RWPE2 (cell line): ENCODE results near the gene CDK3.
"Not testable (repeated sequence)": the region's sequence is repeated elsewhere in the genome, so short reads cannot be mapped to it uniquely, and the experiment has no call there.

Experiments
- ATAC-seq: fragments of 200-7000 bp; cut with Tn5 transposase; 3 replicates; pipeline ENCODE4 v1.9.1; 2021; ENCODE audit warnings: low read depth
- DNase-seq: peaks from one replicate; pipeline ENCODE4 v3.0.0-alpha.2; 2020; ENCODE audit warnings: low spot score
- H3K27ac ChIP-seq: fragments of 450-650 bp; 2 replicates; pipeline ENCODE4 v1.5.1; 2017; ENCODE audit warnings: mild to moderate bottlenecking; ENCODE audit not compliant: poor library complexity, severe bottlenecking
- H3K27me3 ChIP-seq: fragments of 250-450 bp; sonication (Bioruptor Pico); 2 replicates; pipeline ENCODE4 v1.5.1; 2021; ENCODE audit warnings: mild to moderate bottlenecking, moderate library complexity; ENCODE audit not compliant: insufficient read depth, poor library complexity, severe bottlenecking
- H3K36me3 ChIP-seq: fragments of 250-450 bp; sonication (Bioruptor Pico); 2 replicates; pipeline ENCODE4 v1.5.1; 2020; ENCODE audit warnings: low read depth, mild to moderate bottlenecking, moderate library complexity
- H3K4me1 ChIP-seq: fragments of 250-450 bp; sonication (Bioruptor Pico); 2 replicates; pipeline ENCODE4 v1.5.1; 2021; ENCODE audit warnings: mild to moderate bottlenecking, moderate library complexity; ENCODE audit not compliant: insufficient read depth, poor library complexity, severe bottlenecking
- H3K4me3 ChIP-seq: fragments of 250-450 bp; sonication (Bioruptor Pico); 2 replicates; pipeline ENCODE4 v1.5.1; 2021; ENCODE audit warnings: mild to moderate bottlenecking, moderate library complexity; ENCODE audit not compliant: severe bottlenecking
- H3K9me3 ChIP-seq: fragments of 250-450 bp; sonication (Bioruptor Pico); 2 replicates; pipeline ENCODE4 v1.5.1; 2021; ENCODE audit warnings: mild to moderate bottlenecking, moderate library complexity; ENCODE audit not compliant: severe bottlenecking
- CTCF ChIP-seq: fragments of 450-650 bp; IDR thresholded peaks from one replicate; pipeline ENCODE4 v1.5.1; 2017; ENCODE audit warnings: mild to moderate bottlenecking, moderate library complexity; ENCODE audit not compliant: poor library complexity, severe bottlenecking

CDK3 gene

GRCh38 chr17:76040376-76040775, 39.7 kb downstream of the CDK3 start:
- DNase-seq (no peak), ATAC-seq (no peak)
- no peak for TF ChIP-seq CTCF
- peaks cover 68% of the 10 kb centered on the region for H3K36me3 ChIP-seq
- no peak overlapping the region for H3K4me3 ChIP-seq
- H3K4me1 ChIP-seq, result no peaks in the 10 kb centered on the region
- no peaks in the 10 kb centered on the region for H3K27me3 ChIP-seq
- H3K9me3 ChIP-seq, result no peaks in the 10 kb centered on the region
- H3K27ac ChIP-seq, result no peak overlapping the region

- not testable (repeated sequence) for H3K9me3 ChIP-seq, DNase-seq, H3K27me3 ChIP-seq, ATAC-seq, H3K4me3 ChIP-seq, H3K27ac ChIP-seq, H3K4me1 ChIP-seq
- H3K36me3 ChIP-seq, result peaks cover 92% of the 10 kb centered on the region
These were observed 42.2 kb downstream of the CDK3 start for GRCh38 chr17:76042868-76043267.

- ATAC-seq, H3K4me1 ChIP-seq, H3K9me3 ChIP-seq, H3K27me3 ChIP-seq, H3K27ac ChIP-seq, H3K4me3 ChIP-seq, DNase-seq: not testable (repeated sequence)
- peaks cover 97% of the 10 kb centered on the region for H3K36me3 ChIP-seq
These were observed 43.9 kb downstream of the CDK3 start for GRCh38 chr17:76044475-76045007.

GRCh38 chr17:76046064-76046463, 45.4 kb downstream of the CDK3 start:
- H3K36me3 ChIP-seq, result peaks cover 97% of the 10 kb centered on the region
- no peaks in the 10 kb centered on the region for H3K9me3 ChIP-seq
- no peaks in the 10 kb centered on the region for H3K4me1 ChIP-seq
- H3K4me3 ChIP-seq, result no peak overlapping the region
- H3K27ac ChIP-seq, result no peak overlapping the region
- ATAC-seq, result no peak; the same call in 2 of the 3 replicates
- no peak for TF ChIP-seq CTCF
- no peak for DNase-seq
- H3K27me3 ChIP-seq, result no peaks in the 10 kb centered on the region

- Histone ChIP-seq H3K4me3 (no peak overlapping the region), H3K27ac (no peak overlapping the region)
These were observed 47.5 kb downstream of the CDK3 start for GRCh38 chr17:76048025-76048605.

More at GRCh38 chr17:76048025-76048605, 47.5 kb downstream of the CDK3 start:
- Histone ChIP-seq H3K4me1 (no peaks in the 10 kb centered on the region), H3K36me3 (peaks cover 92% of the 10 kb centered on the region), H3K9me3 (no peaks in the 10 kb centered on the region), H3K27me3 (no peaks in the 10 kb centered on the region)
- DNase-seq, result no peak
- TF ChIP-seq CTCF, result no peak
- ATAC-seq, result no peak
